KOPT-K1 (cell line): ENCODE measurements around the gene THAP7.

Experiments
- H3K27ac ChIP-seq: fragments of 200-600 bp; sonication (generic); 2 replicates; pipeline ENCODE4 v1.5.1; 2016; ENCODE audit warnings: antibody characterized with exemption, mild to moderate bottlenecking, low read depth, low read length; ENCODE audit not compliant: poor library complexity, severe bottlenecking
- H3K36me3 ChIP-seq: fragments of 200-600 bp; sonication (generic); 2 replicates; pipeline ENCODE4 v1.5.1; 2017; ENCODE audit warnings: antibody characterized with exemption, mild to moderate bottlenecking, low read length, moderate library complexity; ENCODE audit not compliant: insufficient read depth
- H3K9me3 ChIP-seq: fragments of 200-600 bp; sonication (generic); 2 replicates; pipeline ENCODE4 v1.5.1; 2017; ENCODE audit warnings: antibody characterized with exemption, low read length, mild to moderate bottlenecking; ENCODE audit not compliant: insufficient read depth, poor library complexity, severe bottlenecking

The THAP7 gene

DNA sequence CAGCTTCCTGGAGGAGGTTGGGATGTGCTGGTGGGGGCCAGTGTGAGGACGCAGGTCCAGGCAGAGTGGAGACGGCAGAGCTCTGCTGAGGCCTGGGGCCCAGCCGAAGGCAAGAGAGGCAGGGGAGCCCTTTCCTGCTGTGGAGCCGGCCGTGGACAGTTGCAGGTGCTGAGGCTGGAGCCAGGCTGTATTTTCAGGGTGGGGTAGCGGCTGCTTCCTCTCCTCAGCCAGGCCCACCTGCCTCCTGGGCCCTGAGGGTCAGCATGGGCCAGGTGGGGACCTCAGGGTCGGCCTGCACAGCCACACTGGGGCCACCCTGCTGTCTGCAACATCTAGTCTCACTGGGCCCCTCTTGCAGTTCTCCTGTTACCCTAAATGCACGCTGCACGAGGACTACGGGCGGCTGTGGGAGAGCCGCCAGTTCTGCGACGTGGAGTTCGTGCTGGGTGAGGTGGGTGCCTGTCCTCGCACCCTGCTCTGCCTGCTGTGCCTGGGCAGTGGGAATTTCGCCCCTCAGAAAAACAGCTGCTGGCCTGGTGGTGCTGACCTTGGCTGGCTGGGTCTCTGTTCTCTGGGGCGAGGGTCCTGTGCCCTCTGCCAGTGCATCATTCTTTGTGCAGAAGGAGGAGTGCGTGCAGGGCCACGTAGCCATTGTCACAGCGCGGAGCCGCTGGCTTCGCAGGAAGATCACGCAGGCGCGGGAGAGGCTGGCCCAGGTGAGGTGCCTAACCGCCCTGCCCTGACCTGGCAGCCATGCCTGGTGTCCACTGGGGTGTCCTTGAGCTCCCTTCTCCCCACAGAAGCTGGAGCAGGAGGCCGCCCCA lies 8.4 kb downstream of the THAP7 start:
- H3K27ac ChIP-seq: no peak overlapping the region
- peaks cover 67% of the 10 kb centered on the region for H3K36me3 ChIP-seq
- no peaks in the 10 kb centered on the region for H3K9me3 ChIP-seq

DNA sequence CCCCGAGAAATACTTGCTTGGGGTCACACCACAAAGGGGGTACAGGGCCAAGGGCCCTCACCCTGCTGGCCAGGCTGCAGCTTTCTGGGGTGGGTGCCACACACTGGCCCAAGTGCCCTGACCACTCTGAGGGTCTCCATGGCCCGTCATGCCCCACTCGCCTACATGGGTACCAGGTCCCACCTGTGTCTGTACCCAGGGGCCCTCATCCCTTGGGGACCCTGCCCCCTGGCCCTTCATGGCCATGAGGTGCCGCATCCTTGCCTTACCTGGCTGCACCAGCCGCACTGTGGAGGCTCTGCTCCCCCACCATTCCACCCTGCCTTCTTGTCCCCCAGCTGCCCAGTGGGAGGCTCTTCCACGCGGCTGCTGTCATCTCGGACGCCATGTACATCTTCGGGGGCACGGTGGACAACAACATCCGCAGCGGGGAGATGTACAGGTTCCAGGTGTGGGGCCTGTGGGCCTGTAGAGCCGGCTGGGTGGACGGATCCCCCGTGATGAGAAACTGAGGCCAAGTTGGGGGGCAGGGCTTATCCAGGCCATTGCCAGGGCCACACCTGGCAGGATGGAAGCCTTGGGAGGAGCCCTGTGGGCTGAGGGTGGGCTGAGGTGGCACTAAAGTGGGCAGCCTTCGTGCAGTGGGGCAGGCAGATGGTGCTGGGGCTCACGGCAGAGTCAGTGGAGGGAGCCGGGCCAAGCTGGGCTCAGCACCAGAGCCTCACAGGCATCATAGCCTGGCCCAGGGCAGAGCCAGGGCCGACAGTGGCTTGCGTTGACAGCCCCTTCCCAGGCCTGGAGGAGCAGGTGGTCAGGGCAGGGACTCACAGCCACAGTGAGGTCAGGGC lies 9.2 kb downstream of the THAP7 start:
- H3K36me3 ChIP-seq: peaks cover 67% of the 10 kb centered on the region; the same call in 1 of the 2 replicates
- H3K27ac ChIP-seq: no peak overlapping the region
- H3K9me3 ChIP-seq: no peaks in the 10 kb centered on the region

DNA sequence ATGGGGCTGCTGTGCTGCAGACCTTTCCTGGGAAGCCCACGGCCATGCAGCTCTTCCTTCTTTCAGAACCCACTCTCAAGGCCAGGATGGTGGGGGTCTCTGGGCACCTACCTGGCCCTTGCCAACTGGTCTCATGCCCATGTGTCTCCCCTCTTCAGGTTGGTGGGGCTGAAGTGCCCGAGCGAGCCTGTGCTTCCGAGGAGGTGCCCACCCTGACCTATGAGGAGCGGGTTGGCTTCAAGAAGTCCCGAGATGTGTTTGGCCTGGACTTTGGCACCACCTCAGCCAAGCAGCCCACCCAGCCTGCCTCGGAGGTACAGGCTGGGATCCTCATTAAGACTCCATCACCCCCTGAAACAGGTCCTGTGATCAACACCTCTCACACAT lies 9.9 kb downstream of the THAP7 start:
- Histone ChIP-seq H3K9me3 (no peaks in the 10 kb centered on the region), H3K36me3 (peaks cover 67% of the 10 kb centered on the region; the same call in 1 of the 2 replicates), H3K27ac (no peak overlapping the region)

DNA sequence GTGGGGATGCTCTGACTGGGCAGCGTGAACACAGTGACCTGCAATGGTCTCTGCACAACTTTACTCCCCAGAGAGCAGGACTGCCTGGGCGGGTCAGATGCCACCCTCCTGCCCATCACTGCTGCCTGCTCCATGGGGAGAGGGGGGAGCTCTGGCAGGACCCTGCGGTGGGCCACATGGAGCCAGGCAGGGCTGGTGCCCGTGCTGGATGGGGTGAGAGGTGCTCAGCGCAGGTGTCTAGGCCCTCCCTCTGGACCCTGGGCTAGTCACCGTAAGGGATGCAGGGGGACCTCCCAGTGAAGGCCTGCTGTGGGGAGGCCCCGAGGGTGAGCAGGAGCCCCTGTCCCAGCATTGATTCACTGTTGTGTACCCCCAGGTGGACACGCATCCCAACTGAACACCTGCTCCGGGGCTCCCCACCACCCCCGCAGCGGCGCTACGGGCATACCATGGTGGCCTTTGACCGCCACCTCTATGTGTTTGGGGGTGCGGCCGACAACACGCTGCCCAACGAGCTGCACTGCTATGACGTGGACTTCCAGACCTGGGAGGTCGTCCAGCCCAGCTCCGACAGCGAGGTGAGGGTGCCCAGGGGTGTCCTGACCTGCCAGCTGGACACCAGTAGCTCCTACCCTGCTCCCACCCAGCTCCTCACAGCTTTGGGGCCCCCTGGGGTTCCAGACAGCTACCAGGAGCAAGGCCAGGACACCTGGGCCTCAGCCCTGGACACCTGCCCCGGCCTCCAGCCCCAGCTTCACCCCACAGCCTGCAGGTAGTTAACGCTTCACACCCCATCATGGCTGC lies 10.5 kb downstream of the THAP7 start:
- peaks cover 67% of the 10 kb centered on the region; the same call in 1 of the 2 replicates for H3K36me3 ChIP-seq
- H3K27ac ChIP-seq: no peak overlapping the region
- no peaks in the 10 kb centered on the region for H3K9me3 ChIP-seq

DNA sequence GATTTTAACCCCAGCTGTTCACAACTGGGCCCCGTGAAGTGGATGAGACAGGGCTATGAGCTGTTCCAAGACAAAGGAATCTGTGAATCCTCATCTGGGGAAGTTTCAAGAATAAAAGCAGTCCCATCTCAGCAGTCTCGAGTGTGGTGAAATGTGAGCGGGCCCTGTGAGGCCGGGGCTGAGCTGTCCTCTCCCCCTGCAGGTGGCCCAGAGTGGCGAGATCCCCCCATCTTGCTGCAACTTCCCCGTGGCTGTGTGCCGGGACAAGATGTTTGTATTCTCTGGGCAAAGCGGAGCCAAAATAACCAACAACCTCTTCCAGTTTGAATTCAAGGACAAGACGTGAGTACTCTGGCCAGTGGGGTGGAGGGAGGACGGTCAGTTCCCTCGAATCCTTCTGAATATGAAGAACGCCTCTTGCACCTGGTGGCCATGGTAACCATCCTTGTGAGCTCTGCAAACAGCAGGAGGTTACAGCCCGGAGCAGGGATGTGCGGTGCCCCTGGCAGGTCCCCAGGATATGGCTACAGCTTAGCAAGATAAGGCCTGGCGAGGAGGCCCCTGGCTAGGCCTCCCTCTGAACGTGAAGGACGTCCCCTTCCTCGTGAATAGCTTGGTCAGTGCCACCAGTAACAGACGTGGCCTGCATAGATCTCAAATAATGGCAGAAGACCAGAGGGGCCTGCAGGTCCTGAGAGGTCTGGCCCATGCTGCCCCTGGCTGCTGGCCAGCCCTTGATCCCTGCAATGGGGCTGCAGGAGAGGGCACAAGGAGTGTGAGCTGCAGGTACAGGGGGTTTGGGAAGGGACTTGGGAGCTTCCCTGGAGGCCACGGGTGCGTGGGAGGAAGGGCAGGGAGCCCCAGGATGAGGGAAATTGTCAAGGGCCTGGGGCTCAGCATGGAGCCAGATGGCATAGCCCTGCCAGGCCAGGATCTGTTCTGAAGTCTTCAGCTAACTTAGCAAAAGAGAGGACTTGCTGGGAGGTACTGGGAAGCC lies 11.4 kb downstream of the THAP7 start:
- Histone ChIP-seq H3K36me3 (peaks cover 65% of the 10 kb centered on the region; the same call in 1 of the 2 replicates), H3K27ac (no peak overlapping the region), H3K9me3 (no peaks in the 10 kb centered on the region)

DNA sequence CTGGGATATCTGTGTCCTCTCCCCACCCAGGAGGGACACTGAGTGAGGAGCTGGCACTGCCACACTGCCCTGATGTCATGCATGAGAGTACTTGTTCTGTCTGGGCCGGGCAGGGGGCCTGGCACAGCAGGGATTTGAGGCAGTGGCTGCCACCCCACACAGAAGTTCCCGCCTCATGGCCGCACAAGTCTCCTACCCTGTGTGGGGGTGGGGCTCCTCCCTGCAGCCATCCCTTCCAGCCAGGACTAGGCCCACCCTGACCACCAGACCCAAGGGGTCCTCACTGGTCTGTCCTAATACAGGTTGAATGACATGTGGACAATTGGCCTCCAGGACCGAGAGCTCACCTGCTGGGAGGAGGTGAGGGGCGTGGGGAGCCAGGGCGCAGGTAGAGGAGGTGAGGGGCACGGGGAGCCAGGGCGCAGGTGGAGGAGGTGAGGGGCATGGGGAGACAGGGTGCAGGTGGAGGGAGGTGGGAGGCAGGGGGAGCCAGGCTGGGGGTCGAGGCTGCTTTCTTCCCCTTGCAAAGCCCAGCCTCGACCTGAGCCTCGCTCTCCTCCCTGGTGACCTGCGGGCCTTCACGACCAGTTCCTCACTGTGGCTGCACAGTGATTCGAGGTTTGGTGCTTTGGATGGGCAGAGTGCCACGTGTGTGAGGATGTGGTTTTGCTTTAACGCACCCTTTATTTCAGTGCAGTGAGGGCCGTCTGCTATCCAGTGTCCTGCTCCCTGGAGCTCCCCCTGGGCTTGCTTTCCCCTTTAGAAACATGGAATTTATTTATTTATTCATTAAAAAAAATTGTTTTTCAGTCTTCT lies 12.4 kb downstream of the THAP7 start:
- Histone ChIP-seq H3K36me3 (peaks cover 67% of the 10 kb centered on the region; the same call in 1 of the 2 replicates), H3K27ac (no peak overlapping the region), H3K9me3 (no peaks in the 10 kb centered on the region)

DNA sequence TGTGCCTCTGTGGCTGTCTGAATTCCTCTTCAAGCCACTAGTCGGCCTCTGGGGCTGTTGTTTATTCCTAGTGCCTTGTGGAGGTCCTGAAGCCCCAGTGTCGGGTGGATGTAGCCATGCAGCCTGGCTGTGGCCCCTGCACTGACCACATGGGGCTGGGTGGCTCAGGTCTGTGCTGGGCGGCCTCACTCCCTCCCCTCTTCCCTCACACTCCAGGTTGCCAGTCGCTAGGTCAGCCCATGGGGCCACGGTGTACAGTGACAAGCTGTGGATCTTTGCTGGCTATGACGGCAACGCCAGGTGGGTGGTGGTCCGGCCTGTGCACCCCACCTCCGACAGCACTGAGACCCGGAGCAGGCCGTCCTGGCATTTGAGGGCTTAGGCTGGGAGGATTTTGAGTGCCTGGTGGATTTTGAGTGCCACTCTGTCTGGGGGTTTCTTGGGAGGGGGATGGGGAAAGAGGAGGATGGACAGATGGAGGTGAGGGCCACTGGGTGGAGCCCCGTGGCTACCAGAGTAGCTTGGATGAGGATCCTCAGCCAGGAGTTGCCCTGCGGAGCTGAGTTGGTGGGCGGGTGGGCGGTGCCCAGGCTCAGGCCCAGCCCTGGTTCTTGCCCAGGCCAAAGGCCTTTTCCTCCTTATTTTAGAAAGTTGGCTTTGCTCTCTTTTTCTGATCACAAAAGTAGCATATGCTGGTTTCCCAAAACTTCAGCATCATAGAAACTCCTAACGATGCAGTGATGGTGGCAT lies 13.2 kb downstream of the THAP7 start:
- no peak overlapping the region for H3K27ac ChIP-seq

DNA sequence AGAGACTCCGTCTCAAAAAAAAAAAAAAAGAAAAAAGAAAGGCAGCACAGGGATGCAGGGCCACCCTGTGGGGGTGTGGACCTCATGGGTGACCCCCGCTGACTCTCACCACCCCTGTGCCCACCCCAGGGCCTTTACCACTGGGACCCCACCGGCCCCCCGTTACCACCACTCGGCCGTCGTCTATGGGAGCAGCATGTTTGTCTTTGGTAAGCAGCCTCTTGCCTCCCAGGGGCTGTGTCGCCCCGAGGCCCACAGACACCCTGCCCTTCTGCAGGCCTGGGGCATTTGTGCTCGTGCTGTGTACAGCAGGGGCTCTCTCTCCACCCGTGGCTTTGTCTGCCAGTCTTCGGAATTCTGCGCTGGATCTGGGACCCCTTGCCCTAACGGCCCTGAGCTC lies 14.5 kb downstream of the THAP7 start:
- H3K36me3 ChIP-seq: peaks cover 56% of the 10 kb centered on the region; the same call in 1 of the 2 replicates
- H3K27ac ChIP-seq: no peak overlapping the region
- no peaks in the 10 kb centered on the region for H3K9me3 ChIP-seq

More for the DNA sequence above, 13.2 kb downstream of the THAP7 start:
- Histone ChIP-seq H3K9me3 (no peaks in the 10 kb centered on the region), H3K36me3 (peaks cover 67% of the 10 kb centered on the region; the same call in 1 of the 2 replicates)

DNA sequence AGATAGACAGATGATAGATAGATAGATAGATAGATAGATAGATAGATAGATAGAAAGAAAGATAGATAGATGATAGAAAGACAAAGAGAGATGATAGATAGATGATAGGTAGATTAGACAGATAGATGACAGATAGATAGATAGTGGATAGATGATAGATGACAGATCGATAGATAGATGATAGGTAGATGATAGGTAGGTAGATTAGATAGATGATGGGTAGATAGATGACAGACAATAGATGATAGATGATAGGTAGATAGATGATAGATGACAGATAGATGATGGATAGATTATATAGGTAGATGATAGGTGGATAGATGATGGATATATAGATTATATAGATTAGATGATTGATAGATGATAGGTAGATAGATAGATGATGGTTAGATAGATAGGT lies 15.6 kb downstream of the THAP7 start:
- Histone ChIP-seq H3K36me3 (peaks cover 46% of the 10 kb centered on the region; the same call in 1 of the 2 replicates), H3K27ac (no peak overlapping the region), H3K9me3 (no peaks in the 10 kb centered on the region)

DNA sequence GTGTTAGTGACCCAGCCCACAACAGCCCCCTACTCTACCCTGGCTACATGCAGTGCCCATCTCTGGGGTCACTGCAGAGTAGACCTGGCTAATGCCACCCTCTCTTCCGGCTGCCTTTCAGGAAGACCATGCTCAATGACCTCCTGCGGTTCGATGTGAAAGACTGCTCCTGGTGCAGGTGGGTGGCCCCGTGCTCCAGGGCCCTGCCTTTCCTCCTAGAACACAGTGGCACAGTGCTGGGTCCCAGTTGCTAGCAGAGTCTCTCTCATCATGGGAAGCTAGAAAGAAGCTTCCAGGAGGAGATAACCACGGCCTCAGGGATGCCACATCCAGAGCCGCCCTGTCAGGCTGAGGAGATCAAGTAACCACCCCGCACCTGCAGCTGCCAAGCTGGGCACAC lies 16.2 kb downstream of the THAP7 start:
- Histone ChIP-seq H3K36me3 (peaks cover 40% of the 10 kb centered on the region; the same call in 1 of the 2 replicates), H3K9me3 (no peaks in the 10 kb centered on the region), H3K27ac (no peak overlapping the region)

DNA sequence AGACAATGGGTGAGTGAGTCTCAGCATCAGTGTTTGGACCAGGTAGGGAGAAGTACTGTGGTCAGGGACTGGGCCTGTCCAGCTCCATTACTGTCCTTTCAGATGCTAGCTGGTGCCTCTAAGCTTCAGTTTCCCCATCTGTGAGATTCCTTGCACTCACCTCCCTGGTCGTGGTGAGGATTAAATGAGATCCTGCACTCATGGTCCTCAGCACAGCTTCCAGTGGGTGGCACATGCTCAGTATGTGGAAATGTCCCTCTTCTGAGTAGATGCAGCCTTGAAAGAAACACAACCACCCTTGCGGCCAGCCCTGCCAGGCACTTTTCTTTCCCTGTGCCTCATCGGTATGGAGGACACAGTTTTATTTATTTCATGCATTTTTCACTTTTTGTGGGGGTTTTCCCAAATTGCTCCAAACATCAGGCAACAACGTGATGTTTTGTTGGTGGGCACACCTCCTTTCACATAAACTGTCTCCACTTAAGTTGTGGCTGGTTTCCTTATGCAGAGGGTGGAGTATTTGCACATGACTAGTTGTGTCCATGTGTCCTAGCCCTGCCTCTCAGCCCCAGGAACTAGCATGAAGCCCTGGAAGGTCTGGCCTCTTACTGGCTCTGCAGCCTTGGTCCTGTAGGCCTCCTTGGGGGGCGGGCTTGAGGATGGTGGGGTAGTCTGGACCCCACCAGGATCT lies 18.7 kb downstream of the THAP7 start:
- Histone ChIP-seq H3K9me3 (peaks cover 10% of the 10 kb centered on the region), H3K27ac (peak overlapping the region; percentile 87)

DNA sequence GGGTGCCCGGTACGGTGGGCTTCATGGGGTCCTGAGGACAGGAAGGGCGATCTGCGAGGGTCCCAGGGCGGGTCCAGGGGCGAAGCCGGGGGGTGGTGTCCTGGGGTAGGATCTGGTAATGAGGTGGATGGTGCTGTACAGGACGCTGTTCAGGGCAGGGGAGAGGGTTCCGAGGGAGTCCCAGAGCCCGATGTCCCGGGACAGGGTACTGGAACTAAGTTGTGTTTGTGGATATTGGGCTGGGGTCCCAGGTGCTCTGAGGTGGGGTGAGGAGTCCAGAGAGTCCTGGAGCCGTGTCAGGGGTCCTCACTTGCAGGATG lies 19.4 kb downstream of the THAP7 start:
- H3K9me3 ChIP-seq: peaks cover 11% of the 10 kb centered on the region
- H3K36me3 ChIP-seq: peaks cover 20% of the 10 kb centered on the region; the same call in 1 of the 2 replicates
- peak overlapping the region; percentile 87 for H3K27ac ChIP-seq

More for the DNA sequence above, 18.7 kb downstream of the THAP7 start:
- H3K36me3 ChIP-seq: peaks cover 27% of the 10 kb centered on the region; the same call in 1 of the 2 replicates
